ENCODE measurements around the gene OR6C1.
"Not testable (repeated sequence)": the region's sequence is repeated elsewhere in the genome, so short reads cannot be mapped to it uniquely, and the experiment has no call there.

Gene OR6C1

DNA sequence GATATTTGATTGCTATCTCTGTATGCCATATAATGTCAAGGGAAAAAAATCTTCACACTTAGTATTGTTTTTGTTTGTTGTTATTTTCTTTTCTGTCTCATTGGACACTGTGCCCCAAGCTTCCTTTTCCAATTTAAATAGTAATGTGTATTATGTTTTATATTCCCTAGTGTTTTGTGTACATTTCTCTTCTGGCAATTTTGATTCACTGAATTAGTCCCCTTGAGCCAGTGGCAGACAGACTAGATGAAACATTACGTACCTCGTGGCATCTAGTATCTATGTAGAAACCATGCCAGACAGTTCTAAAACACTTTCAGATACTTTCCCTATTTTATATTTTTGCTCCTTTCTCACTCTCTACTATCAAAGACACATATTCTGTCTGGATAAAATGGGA is at the start of gene OR6C1:
TSS of gene OR6C1 (plus strand) at position 301 of the 400 bp plus-strand sequence. CDS start 6,257 bp downstream, outside the sequence.
- no peak for DNase-seq

GRCh38 chr12:55280991-55281390 is 33.2 kb upstream of the OR6C1 start:
- no peak for DNase-seq

GRCh38 chr12:55289999-55290398 is 24.1 kb upstream of the OR6C1 start:
- no peak for DNase-seq

DNA sequence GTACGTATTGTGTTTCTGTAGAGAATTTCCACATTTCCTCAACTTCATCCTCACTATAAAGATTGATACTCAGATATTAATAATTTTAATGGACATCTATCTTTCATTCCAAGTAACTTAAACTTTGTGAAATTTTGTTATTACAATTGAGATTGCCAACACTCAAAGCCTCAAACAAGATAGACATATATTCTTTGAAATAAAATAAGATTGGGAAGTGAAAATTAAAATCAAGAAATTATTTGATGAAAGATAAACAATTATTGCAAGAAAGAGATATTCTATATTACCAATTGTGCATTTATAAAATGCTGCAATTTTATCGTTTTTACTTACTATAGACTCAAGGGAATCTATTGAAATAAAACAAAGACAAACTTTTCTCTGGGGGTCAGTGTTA is 17.7 kb upstream of the OR6C1 start, which contains the start of gene OR6C6:
TSS of gene OR6C6 (minus strand) at position 101 of the 400 bp plus-strand sequence. CDS start 1,337 bp downstream, outside the sequence.
- DNase-seq, result no peak

GRCh38 chr12:55320201-55320600 is 6.1 kb downstream of the OR6C1 start:
- no peak for DNase-seq

GRCh38 chr12:55325801-55326200 is 11.7 kb downstream of the OR6C1 start:
- not testable (repeated sequence) for DNase-seq

- no peak for DNase-seq
These were observed 16.3 kb downstream of the OR6C1 start, which contains the start of gene OR6C3 for GRCh38 chr12:55330446-55330845. Gene OR6C3 (plus strand): TSS chr12:55330746. CDS start chr12:55331701, 955 bp downstream.

DNA sequence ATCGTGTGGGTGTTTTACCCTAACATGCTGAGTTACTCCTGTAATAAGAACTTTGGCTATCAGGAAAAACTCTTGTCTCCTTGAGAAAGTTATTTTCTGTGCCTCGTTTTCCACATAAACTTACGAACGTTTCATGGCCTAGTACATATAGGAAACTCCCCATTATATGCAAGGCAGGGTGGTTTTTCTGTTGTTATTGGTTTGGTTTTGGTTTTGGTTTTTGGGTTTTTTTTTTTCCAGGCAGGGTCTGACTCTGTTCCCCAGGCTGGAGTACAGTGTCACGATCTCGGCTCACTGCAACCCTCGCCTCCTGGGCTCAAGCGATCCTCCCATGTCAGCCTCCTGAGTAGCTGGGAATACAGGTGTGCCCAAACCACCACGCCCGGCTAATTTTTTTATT is 21.9 kb downstream of the OR6C1 start:
- DNase-seq, result no peak

DNA sequence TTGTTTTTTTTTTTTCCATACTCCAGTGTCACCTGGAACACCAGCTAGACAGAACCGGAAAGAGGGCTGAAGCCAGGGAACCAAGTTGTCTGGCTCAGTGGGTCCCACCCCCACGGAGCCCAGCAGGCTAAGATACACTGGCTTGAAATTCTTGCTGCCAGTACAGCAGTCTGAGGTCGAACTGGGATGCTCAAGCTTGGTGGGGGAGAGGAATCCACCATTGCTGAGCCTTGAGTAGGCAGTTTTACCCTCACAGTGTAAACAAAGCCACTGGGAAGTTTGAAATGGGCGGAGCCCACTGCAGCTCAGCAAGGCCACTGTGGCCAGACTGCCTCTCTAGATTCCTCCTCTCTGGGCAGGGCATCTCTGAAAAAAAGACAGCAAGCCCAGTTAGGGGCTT is 41.2 kb downstream of the OR6C1 start:
- not testable (repeated sequence) for DNase-seq

- no peak for DNase-seq
These were observed 48.5 kb downstream of the OR6C1 start, which contains the start of gene OR6C75 for GRCh38 chr12:55362675-55363074. Gene OR6C75 (plus strand): TSS chr12:55362975. CDS start chr12:55365111, 2,136 bp downstream.

DNA sequence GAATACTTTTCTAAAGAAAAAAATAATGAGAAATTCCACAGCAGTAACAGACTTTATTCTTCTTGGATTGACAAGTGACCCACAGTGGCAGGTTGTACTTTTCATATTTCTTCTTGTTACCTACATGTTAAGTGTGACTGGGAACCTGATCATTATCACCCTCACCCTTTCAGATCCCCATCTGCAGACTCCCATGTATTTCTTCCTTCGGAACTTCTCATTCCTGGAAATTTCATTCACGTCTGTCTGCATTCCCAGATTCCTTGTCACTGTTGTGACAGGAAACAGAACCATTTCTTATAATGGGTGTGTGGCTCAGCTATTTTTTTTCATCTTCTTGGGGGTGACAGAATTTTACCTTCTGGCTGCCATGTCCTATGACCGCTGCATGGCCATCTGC is 50.9 kb downstream of the OR6C1 start:
- DNase-seq, result no peak
